ENCODE data around the gene TIAL1.

- TF ChIP-seq CTCF (conservative IDR thresholded peaks at IDR 0.05; ENCODE audit: low read depth, low read length): no peak
- no peak for TF ChIP-seq POLR2A (IDR thresholded peaks at IDR 0.05; ENCODE audit: low read depth, low read length)
- TF ChIP-seq SMC3 (IDR thresholded peaks at IDR 0.05; ENCODE audit: low read depth, low read length): no peak
- TF ChIP-seq ELK1 (IDR thresholded peaks at IDR 0.05; ENCODE audit: borderline replicate concordance, low read depth, low read length): no peak
- TF ChIP-seq RAD21 (IDR thresholded peaks at IDR 0.05; ENCODE audit: low read length): no peak
- no peak for TF ChIP-seq RFX5 (IDR thresholded peaks at IDR 0.05; ENCODE audit: low read depth, low read length)
- no peak for TF ChIP-seq CEBPB (IDR thresholded peaks at IDR 0.05; ENCODE audit: low read depth, low read length)
- TF ChIP-seq CHD1 (IDR thresholded peaks at IDR 0.05; ENCODE audit: low read depth, low read length): no peak
- no peak for TF ChIP-seq MXI1 (IDR thresholded peaks at IDR 0.05; ENCODE audit: borderline replicate concordance, low read depth, low read length)
- no peak for TF ChIP-seq USF2 (IDR thresholded peaks at IDR 0.05; ENCODE audit: low read depth, low read length)
- no peak for TF ChIP-seq MAZ (IDR thresholded peaks at IDR 0.05; ENCODE audit: borderline replicate concordance, low read depth, low read length)
These were observed 28.8 kb downstream of the TIAL1 start for GRCh38 chr10:119567978-119568377.

Measured in IMR-90 (cell line).